DND-41 (cell line): ENCODE measurements around the gene NAV1.

Experiments used
- ATAC-seq: fragments of 200-7000 bp; cut with Tn5 transposase; 3 replicates; pipeline ENCODE4 v1.9.1; 2021; ENCODE audit warnings: low read depth; ENCODE audit not compliant: insufficient read depth
- DNase-seq: peaks from one replicate; pipeline ENCODE4 v3.0.0-alpha.2; 2020
- H2AFZ ChIP-seq: 2 replicates; pipeline ENCODE4 v1.6.0; 2012; ENCODE audit warnings: low read depth, low read length
- H3K27ac ChIP-seq: 2 replicates; pipeline ENCODE4 v1.5.1; 2012; ENCODE audit warnings: low read length, inconsistent platforms
- H3K27me3 ChIP-seq: fragments of 200-600 bp; sonication (generic); 2 replicates; pipeline ENCODE4 v1.6.0; 2012; ENCODE audit warnings: low read length, mild to moderate bottlenecking, inconsistent platforms; ENCODE audit not compliant: insufficient read depth, poor library complexity
- H3K36me3 ChIP-seq: 2 replicates; pipeline ENCODE4 v1.5.1; 2012; ENCODE audit warnings: low read length, inconsistent platforms; ENCODE audit not compliant: insufficient read depth
- H3K4me1 ChIP-seq: 2 replicates; pipeline ENCODE4 v1.5.1; 2012; ENCODE audit warnings: mild to moderate bottlenecking, low read length; ENCODE audit not compliant: insufficient read depth
- H3K4me2 ChIP-seq: 2 replicates; pipeline ENCODE4 v1.6.0; 2012; ENCODE audit warnings: mild to moderate bottlenecking, moderate library complexity, low read length, inconsistent platforms; ENCODE audit not compliant: insufficient read depth
- H3K4me3 ChIP-seq, 2 experiments: fragments of 200-600 bp in 1 of 2; shearing (Covaris generic) in 1 of 2; 2 replicates each; pipeline ENCODE4 v1.5.1; 2012 to 2016; ENCODE audit warnings: inconsistent platforms in 2 of 2, low read length in 2 of 2, mild to moderate bottlenecking in 2 of 2, low read depth in 1 of 2, moderate library complexity in 1 of 2
- H3K79me2 ChIP-seq: 2 replicates; pipeline ENCODE4 v1.6.0; 2012; ENCODE audit warnings: low read length, inconsistent platforms; ENCODE audit not compliant: insufficient read depth
- H3K9ac ChIP-seq: 2 replicates; pipeline ENCODE4 v1.6.0; 2012; ENCODE audit warnings: low read depth, mild to moderate bottlenecking, inconsistent platforms, low read length, moderate library complexity
- H3K9me3 ChIP-seq: 2 replicates; pipeline ENCODE4 v1.5.1; 2012; ENCODE audit warnings: low read length, moderate library complexity, mild to moderate bottlenecking, inconsistent platforms; ENCODE audit not compliant: insufficient read depth, severe bottlenecking
- H4K20me1 ChIP-seq: 2 replicates; pipeline ENCODE4 v1.6.0; 2012; ENCODE audit warnings: low read length; ENCODE audit not compliant: insufficient read depth
- EZH2 ChIP-seq: IDR thresholded peaks from 3 replicates; pipeline ENCODE4 v1.6.1; 2012; ENCODE audit warnings: borderline replicate concordance, low read depth, mild to moderate bottlenecking, moderate library complexity, low read length, inconsistent platforms; ENCODE audit not compliant: severe bottlenecking
- TF ChIP-seq, protein P1 (sequence below): IDR thresholded peaks from 2 replicates; pipeline ENCODE4 v1.5.1; 2012; ENCODE audit warnings: borderline replicate concordance, low read length, moderate library complexity, mild to moderate bottlenecking; ENCODE audit not compliant: poor library complexity, severe bottlenecking; ENCODE audit errors: extremely low read depth

Gene NAV1

DNA sequence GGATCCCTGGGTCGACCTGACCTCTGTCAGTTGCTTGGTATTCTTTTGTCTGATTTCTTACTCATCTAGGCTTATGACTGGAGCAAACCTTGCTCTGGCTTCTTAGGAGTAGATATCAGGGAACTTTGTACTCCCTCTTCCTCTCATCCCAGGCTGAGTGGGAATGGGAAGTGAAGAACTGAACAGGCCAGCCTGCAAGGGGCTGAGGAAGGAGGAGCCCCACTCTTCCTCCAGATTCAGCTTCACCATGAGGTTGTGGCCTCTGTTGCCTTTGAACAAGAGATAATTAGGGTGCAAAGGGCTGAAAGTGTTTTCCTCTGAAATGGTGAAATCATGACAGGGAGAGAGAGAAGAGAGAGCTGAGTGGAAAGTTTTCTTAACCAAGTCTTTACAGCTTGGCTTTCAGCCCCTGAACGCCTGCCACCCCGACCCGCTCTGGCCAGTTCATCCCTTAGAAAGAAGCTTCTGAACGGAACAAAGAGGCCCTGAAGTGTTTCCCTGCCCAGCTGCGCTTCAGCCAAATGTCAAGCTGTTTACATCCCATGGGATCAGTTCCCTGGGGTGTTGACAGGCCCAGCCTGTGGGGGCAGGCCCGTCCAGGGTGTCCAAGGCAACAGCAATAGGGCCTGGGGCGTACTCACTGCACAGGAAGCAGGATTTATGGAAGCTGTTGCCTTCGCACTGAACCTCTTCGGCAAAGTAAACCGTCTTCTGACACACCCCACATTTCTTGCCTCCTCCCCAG lies 43.2 kb upstream of the NAV1 start:
- H3K4me2 ChIP-seq = no peak overlapping the region
- no peaks in the 10 kb centered on the region for H3K4me1 ChIP-seq
- H4K20me1 ChIP-seq = peaks cover 29% of the 10 kb centered on the region
- no peaks in the 10 kb centered on the region for H3K27me3 ChIP-seq
- peaks cover 41% of the 10 kb centered on the region for H3K36me3 ChIP-seq
- ATAC-seq (no peak), DNase-seq (no peak)
- H3K79me2 ChIP-seq = peaks cover 25% of the 10 kb centered on the region
- H3K9me3 ChIP-seq = no peaks in the 10 kb centered on the region
- no peak overlapping the region for H3K27ac ChIP-seq
- no peak overlapping the region for H3K4me3 ChIP-seq
- no peak overlapping the region for H2AFZ ChIP-seq
- TF ChIP-seq, protein P1, sequence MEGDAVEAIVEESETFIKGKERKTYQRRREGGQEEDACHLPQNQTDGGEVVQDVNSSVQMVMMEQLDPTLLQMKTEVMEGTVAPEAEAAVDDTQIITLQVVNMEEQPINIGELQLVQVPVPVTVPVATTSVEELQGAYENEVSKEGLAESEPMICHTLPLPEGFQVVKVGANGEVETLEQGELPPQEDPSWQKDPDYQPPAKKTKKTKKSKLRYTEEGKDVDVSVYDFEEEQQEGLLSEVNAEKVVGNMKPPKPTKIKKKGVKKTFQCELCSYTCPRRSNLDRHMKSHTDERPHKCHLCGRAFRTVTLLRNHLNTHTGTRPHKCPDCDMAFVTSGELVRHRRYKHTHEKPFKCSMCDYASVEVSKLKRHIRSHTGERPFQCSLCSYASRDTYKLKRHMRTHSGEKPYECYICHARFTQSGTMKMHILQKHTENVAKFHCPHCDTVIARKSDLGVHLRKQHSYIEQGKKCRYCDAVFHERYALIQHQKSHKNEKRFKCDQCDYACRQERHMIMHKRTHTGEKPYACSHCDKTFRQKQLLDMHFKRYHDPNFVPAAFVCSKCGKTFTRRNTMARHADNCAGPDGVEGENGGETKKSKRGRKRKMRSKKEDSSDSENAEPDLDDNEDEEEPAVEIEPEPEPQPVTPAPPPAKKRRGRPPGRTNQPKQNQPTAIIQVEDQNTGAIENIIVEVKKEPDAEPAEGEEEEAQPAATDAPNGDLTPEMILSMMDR = no peak
- TF ChIP-seq EZH2 = no peak
- no peak overlapping the region for H3K9ac ChIP-seq

DNA sequence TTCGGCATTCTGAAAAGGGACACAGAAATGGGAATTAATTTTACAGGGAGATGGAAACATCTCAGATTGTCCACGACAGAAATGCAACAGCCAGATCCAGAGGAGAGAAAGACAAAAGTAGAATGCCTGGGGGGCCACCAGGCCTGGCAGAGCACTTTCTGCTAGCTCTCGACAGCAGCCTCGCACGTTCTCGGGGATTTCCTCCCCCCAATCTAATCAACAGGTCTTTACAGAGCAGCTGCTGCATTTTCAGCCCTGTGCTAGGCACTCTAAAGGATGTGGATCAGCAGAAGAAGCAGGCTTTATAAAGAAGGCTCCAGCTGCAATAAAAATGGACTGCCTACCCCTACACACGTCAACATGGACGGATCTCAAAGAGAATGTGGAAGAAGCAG lies 42.6 kb upstream of the NAV1 start:
- Histone ChIP-seq H3K9me3 (no peaks in the 10 kb centered on the region), H2AFZ (no peak overlapping the region), H3K9ac (no peak overlapping the region), H3K4me2 (no peak overlapping the region), H3K4me1 (no peaks in the 10 kb centered on the region), H3K79me2 (peaks cover 31% of the 10 kb centered on the region), H3K4me3 (no peak overlapping the region), H3K27me3 (no peaks in the 10 kb centered on the region), H3K36me3 (peaks cover 41% of the 10 kb centered on the region), H3K27ac (no peak overlapping the region), H4K20me1 (peaks cover 29% of the 10 kb centered on the region)
- DNase-seq (no peak), ATAC-seq (no peak)
- TF ChIP-seq, protein P1 = no peak
- no peak for TF ChIP-seq EZH2

DNA sequence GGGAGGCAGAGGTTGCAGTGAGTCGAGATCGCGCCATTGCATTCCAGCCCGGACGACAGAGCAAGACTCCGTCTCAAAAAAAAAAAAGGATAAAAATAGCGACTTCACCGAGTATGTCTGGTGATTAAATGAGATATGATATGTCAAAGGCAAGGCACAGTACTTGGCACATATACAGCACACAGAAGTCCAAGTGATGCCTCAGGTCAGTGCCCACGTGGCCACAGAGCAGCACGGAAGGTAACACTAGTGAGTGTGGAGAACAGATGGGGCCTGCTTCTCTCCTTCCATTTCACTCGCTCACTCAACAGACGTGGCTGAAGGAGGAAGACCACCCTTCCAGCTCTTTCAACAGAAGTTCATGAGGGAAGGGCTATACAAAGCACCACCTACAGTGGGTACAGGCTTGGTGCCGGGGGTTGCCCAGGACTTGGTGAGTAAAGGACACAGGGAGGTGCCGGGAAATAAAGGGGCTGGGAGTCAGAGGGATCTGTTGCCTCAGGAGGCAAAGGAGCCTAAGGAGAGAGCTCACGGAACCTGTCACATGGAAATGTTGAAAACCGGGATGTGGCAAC lies 40.9 kb upstream of the NAV1 start:
- no peak for ATAC-seq
- Histone ChIP-seq H3K4me1 (no peaks in the 10 kb centered on the region), H3K79me2 (peaks cover 41% of the 10 kb centered on the region), H3K4me2 (no peak overlapping the region), H3K9me3 (no peaks in the 10 kb centered on the region), H3K4me3 (no peak overlapping the region), H3K36me3 (peaks cover 37% of the 10 kb centered on the region), H3K9ac (no peak overlapping the region), H3K27me3 (no peaks in the 10 kb centered on the region), H2AFZ (no peak overlapping the region), H3K27ac (no peak overlapping the region), H4K20me1 (peaks cover 33% of the 10 kb centered on the region)
- no peak for DNase-seq
- no peak for TF ChIP-seq EZH2
- TF ChIP-seq, protein P1 = no peak
